HTERT RPE-1 (cell line): ENCODE data around the gene CEP104.

Experiments
- in situ Hi-C: fragments of 300-500 bp; cut with MboI; formaldehyde crosslinking; loops from 4 replicates; pipeline ENCODE4 v1.14.3; 2020; ENCODE audit warnings: low sequenced_read_pairs

Gene CEP104

GRCh38 chr1:3894626-3895278 lies 37.7 kb upstream of the CEP104 start:
- in situ Hi-C loops, result no loop called here

GRCh38 chr1:3893190-3893589 lies 36.2 kb upstream of the CEP104 start:
- in situ Hi-C loops, result no loop called here

GRCh38 chr1:3892748-3893147 lies 35.7 kb upstream of the CEP104 start:
- in situ Hi-C loops, result no loop called here

GRCh38 chr1:3891329-3891865 lies 34.4 kb upstream of the CEP104 start:
- in situ Hi-C loops, result no loop called here

GRCh38 chr1:3890389-3891328 lies 33.6 kb upstream of the CEP104 start:
- in situ Hi-C loops, result no loop called here

GRCh38 chr1:3889936-3890335 lies 32.9 kb upstream of the CEP104 start:
- in situ Hi-C loops, result no loop called here

GRCh38 chr1:3888301-3888700 lies 31.3 kb upstream of the CEP104 start:
- in situ Hi-C loops, result no loop called here

GRCh38 chr1:3886691-3887090 lies 29.7 kb upstream of the CEP104 start:
- in situ Hi-C loops, result no loop called here

- in situ Hi-C loops, result no loop called here
These were observed 29.2 kb upstream of the CEP104 start for GRCh38 chr1:3886106-3886670.

- in situ Hi-C loops, result no loop called here
These were observed 28.6 kb upstream of the CEP104 start for GRCh38 chr1:3885611-3886010.

- in situ Hi-C loops, result no loop called here
These were observed 28.0 kb upstream of the CEP104 start for GRCh38 chr1:3884966-3885365.

- in situ Hi-C loops, result no loop called here
These were observed 26.3 kb upstream of the CEP104 start for GRCh38 chr1:3883194-3883925.

GRCh38 chr1:3881193-3881480 lies 24.1 kb upstream of the CEP104 start:
- in situ Hi-C loops, result no loop called here

GRCh38 chr1:3880429-3881192 lies 23.6 kb upstream of the CEP104 start:
- in situ Hi-C loops, result no loop called here

GRCh38 chr1:3879787-3880428 lies 22.9 kb upstream of the CEP104 start:
- in situ Hi-C loops, result no loop called here

- in situ Hi-C loops, result no loop called here
These were observed 22.1 kb upstream of the CEP104 start for GRCh38 chr1:3879099-3879498.

GRCh38 chr1:3876716-3877115 lies 19.7 kb upstream of the CEP104 start:
- in situ Hi-C loops, result no loop called here

- in situ Hi-C loops, result no loop called here
These were observed 17.7 kb upstream of the CEP104 start for GRCh38 chr1:3874736-3875135.

- in situ Hi-C loops, result no loop called here
These were observed 15.5 kb upstream of the CEP104 start for GRCh38 chr1:3872546-3872945.

GRCh38 chr1:3871451-3871805 lies 14.4 kb upstream of the CEP104 start:
- in situ Hi-C loops, result no loop called here
